ENCODE results near the gene KRTAP10-2.
"Not testable (repeated sequence)": the region's sequence is repeated elsewhere in the genome, so short reads cannot be mapped to it uniquely, and the experiment has no call there.

Gene KRTAP10-2, protein sequence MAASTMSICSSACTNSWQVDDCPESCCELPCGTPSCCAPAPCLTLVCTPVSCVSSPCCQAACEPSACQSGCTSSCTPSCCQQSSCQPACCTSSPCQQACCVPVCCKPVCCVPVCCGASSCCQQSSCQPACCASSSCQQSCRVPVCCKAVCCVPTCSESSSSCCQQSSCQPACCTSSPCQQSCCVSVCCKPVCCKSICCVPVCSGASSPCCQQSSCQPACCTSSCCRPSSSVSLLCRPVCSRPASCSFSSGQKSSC

DNA sequence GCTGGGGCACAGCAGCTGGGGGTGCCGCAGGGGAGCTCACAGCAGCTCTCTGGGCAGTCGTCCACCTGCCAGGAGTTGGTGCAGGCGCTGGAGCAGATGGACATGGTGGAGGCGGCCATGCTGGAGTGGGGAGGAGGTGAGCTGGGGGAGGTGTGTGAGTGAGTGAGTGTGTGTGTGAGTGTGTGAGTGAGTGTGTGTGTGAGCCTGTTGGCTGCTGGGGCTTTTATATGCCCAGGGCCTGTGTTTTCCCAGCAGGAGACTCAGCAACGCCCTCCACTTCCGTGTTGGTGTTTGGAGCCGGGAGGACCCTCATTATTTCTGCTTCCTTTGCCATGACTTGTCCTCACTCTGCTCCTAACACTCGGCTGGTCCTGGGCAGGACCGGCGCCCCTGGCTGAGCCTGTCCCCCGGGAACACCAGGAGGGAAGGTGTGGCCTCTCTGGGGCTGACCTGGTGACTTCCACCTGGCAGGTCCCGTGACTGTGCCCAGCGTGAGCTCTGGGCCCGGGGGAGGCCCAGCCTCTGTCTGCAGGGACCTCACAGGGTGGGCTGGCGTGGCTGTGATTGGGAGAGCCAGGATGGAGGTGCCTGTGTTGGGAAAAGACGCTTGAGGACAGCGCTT lies at the start of gene KRTAP10-2:
TSS of gene KRTAP10-2 (minus strand) at position 166 of the 622 bp plus-strand sequence. CDS start at position 119, 47 bp downstream.
- no peak for DNase-seq (ENCODE audit: low read depth in 2 of 2)

DNA sequence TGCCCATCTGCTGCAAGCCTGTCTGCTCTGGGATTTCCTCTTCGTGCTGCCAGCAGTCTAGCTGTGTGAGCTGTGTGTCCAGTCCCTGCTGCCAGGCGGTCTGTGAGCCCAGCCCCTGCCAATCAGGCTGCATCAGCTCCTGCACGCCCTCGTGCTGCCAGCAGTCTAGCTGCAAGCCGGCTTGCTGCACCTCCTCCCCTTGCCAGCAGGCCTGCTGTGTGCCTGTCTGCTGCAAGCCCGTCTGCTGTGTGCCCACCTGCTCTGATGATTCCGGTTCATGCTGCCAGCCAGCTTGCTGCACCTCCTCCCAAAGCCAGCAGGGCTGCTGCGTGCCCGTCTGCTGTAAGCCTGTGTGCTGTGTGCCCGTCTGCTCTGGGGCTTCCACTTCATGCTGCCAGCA lies 49.8 kb upstream of the KRTAP10-2 start:
- DNase-seq (ENCODE audit: low read depth in 2 of 2), result not testable (repeated sequence)

DNA sequence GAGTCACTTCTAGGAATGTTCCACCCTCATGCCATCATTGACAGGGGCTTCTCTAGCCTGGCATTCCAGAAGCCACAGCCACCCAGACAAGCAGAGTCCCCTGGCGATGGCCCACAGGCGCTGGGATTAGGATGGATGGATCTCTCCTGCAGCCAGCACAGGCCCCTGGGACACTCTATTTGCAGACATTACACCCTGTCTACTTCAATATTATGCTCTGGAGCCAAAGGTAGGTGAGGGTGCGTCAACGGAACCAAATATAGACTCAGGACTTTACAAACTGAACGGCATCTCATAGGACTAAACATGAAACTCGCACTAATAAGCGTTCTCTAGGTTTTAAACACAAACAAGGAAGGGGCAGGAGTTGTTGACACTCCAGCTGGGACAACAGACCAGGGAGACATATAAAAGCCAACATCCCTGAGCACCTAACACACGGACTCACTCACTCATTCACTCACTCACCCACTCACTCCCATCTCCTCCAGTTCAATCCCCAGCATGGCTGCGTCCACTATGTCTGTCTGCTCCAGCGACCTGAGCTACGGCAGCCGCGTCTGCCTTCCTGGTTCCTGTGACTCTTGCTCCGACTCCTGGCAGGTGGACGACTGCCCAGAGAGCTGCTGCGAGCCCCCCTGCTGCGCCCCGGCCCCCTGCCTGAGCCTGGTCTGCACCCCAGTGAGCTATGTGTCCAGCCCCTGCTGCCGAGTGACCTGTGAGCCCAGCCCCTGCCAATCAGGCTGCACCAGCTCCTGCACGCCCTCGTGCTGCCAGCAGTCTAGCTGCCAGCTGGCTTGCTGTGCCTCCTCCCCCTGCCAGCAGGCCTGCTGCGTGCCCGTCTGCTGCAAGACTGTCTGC lies 49.0 kb upstream of the KRTAP10-2 start, which contains the start of gene KRTAP10-7:
TSS of gene KRTAP10-7 (plus strand) at position 480 of the 861 bp plus-strand sequence. CDS start at position 505, 25 bp downstream.
- DNase-seq (ENCODE audit: low read depth in 2 of 2), result not testable (repeated sequence)

DNA sequence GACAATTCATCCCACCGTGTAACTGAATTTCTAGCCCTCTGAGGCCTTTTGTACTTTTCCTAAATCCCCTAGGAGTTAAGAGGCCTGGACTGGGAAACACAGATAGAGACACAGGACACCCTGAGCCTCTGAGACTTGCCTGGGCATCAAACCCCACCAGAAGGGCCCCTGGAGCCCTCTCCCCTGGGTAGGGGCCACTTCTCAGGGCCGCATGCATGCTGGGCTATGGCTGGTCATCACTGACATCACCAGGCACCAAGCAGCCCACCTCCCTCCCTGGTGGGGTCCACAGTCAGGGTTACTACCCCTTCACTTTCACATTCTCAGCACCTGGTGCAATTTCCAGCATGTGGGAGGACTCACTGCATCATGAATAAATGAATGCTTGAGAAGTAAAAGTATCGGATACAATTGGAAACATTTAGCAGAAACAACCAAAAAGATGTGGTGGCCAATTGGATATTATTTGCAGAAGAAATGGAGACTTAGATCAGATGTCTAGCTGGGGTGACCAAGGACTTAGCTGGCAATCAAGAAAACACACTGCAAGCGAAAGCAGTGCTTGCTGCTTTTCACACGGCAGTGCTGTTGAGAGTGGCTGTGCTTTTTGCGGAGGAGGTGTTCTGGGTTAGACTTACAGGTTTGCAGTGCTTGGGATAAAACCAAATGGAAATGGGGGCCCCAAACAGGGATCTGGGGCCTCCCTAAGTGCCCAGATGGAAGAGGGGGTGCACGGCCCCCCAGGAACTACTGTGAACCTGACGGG lies 48.1 kb upstream of the KRTAP10-2 start:
- DNase-seq (ENCODE audit: low read depth in 2 of 2), result no peak

DNA sequence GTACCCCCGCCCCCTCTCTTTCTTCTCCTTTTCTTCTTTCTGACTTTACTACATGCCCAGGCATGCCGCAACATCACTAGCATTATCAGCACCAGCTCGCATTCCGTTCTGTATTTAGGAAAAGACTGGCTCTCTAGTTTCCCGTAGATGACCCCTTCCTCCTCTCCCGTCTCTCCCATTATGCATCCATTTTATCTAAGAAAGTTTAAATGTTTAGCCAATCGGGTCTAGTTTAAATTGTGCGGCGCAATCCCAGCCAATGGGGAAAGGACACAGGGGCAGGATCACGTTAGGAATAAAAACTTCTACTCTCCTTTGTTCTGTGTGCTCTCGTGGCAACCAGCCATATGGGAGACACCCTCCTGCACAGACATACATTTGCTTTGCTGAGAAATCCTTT lies 46.8 kb upstream of the KRTAP10-2 start:
- DNase-seq (ENCODE audit: low read depth in 2 of 2), result no peak

DNA sequence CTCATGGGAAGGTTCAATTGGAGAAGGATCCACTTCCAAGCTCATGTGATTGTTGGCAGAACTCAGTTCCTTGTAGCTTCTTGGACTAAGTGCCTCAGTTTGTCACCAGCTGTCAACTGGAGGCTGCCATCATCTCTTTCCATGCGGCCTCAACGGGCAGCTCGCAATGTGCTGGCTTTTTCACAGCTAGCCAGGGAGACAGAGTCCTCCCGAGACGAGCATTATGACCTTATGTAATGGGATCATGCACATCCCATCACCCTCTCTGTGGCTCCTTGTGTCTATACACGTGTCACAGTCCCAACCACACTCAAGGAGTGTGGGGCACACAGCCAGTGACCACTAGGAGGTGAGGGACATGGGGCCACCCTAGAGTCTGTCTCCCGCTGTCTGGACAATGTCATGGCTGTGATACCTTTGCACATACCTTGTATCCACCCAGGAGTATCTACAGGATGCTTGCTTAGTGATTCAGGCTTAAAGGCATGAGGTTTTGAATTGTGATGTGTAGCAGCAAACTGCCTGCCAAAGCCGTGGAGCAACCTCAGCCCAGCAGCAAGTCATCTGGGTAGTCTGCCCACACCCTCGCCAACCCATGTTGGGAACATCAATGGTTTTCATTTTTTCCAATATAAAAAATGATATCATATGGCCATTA lies 44.9 kb upstream of the KRTAP10-2 start:
- DNase-seq (ENCODE audit: low read depth in 2 of 2), result no peak

DNA sequence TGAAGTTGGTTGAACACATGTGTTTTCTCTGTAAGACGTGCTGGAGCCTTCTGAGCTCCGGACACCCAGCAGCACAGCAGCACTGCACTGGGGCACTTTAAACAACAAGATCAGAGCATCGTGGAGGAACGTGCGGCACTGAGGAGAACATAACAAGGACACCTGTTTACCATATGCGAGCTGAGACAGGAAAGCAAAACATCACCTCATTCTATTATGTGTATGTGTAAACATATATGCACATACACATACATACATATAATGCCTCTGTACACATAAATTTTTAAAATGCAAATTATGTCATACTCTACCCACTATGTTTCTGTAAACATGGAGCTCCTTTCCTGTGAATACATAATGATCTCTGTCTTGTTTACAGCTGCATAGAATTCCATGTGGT lies 44.2 kb upstream of the KRTAP10-2 start:
- DNase-seq (ENCODE audit: low read depth in 2 of 2), result no peak

DNA sequence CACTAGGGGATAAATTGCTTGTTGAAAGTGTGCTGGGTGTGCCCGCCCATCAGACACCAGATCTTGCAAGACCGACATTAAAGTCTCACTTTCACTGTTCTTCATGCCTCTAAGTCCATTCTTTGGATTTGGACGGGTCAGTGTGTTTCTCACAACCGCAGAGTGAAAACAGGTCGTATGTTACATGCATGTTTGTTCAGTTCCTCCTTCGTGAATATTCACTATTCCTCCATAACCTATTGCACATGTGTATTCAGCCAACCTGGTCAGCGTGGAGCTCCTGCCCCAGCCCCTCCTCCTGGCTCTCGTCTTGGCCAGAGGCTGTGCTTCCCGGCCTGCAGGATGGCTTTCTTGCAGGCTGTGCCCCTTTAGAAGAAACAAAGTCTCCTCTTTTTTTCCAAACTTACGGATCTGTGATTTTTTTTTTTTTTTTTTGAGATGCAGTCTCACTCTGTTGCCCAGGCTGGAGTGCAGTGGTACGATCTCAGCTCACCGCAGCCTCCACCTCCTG lies 43.2 kb upstream of the KRTAP10-2 start:
- DNase-seq (ENCODE audit: low read depth in 2 of 2), result no peak

DNA sequence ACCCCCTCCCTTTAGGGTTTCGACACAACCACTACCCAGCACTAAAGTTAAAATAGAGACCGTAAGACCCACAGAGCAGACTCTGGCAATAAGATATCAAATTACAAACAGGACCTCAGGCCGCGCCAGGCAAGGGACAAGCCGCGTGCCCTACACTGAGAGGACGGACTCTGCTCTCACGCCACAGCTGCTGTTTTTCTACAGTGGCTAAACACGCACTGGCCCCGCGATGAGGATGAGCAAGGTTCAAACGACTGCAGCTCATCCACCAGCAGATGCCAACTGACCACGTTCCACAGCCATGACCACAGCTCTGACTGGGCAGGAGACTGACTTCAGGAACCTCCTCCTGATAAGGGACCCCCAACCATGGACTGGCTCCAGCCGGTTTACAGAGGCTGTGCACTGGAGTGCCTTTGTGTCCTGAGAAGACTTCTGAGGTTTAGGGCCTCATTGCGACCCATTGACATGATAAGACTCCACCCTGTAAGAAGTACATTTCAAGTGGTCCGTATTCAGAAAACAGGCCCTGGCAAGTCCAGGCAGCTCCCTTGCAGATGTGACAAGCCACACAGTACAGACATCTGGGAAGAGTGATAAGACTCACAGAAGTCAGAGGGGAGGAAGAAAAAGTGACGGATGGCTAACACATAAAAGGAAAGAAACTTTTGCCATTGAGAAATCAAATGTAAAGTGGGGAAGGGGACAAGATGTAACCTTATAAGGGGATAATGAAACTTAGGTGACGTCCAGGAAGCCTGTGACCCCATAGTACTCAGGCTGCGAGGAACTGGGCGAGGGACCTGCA lies 42.5 kb upstream of the KRTAP10-2 start:
- DNase-seq (ENCODE audit: low read depth in 2 of 2), result no peak

DNA sequence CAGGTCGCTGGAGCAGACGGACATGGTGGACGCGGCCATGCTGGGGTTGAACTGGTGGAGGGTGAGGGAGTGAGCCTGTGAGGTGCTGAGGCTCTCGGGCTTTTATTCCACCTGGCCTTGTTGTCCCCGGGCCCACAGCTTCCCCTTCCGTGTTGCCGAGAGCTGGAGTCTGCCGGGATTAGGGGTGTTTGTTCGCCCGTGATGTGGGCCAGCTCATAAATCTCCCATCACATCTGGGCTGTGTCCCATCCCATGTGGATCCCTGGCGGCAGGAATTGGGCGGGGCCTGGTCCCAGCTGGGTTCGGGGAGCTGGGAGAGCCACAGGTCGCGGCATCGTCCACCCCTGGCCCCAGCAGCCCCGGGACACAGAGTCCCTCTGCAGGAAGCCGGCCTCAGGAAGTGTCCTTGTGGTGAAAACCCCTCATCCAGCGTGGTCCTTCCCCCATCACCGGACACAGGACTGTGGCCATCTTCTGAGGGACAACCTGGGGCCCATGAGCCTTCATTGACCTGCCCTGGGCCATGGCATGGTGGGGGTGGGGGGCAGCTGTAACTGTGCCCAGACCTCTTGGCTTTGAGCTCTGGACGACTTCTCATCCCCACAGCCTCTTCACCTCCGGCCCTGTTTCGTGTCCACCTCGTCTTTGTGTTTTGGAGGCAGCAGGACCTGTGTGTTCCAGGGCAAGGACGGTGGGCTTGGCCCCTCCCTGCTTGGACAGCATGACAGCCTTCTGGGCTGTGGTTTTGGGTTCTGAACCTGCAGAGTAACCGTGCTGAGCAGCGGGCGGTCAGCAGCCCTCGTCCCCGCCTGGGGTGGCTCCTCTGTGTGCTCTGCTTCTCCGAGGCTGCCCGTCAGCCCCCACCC lies 41.4 kb upstream of the KRTAP10-2 start, which contains the start of gene KRTAP10-6:
TSS of gene KRTAP10-6 (minus strand) at position 60 of the 866 bp plus-strand sequence. CDS start at position 39, 21 bp downstream.
- no peak for DNase-seq (ENCODE audit: low read depth in 2 of 2)

DNA sequence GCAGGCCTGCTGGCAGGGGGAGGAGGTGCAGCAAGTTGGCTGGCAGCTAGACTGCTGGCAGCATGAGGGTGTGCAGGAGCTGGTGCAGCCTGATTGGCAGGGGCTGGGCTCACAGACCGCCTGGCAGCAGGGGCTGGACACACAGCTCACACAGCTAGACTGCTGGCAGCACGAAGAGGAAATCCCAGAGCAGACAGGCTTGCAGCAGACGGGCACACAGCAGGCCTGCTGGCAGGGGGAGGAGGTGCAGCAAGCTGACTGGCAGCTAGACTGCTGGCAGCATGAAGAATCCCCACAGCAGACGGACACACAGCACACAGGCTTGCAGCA lies 40.5 kb upstream of the KRTAP10-2 start:
- not testable (repeated sequence) for DNase-seq (ENCODE audit: low read depth in 2 of 2)

DNA sequence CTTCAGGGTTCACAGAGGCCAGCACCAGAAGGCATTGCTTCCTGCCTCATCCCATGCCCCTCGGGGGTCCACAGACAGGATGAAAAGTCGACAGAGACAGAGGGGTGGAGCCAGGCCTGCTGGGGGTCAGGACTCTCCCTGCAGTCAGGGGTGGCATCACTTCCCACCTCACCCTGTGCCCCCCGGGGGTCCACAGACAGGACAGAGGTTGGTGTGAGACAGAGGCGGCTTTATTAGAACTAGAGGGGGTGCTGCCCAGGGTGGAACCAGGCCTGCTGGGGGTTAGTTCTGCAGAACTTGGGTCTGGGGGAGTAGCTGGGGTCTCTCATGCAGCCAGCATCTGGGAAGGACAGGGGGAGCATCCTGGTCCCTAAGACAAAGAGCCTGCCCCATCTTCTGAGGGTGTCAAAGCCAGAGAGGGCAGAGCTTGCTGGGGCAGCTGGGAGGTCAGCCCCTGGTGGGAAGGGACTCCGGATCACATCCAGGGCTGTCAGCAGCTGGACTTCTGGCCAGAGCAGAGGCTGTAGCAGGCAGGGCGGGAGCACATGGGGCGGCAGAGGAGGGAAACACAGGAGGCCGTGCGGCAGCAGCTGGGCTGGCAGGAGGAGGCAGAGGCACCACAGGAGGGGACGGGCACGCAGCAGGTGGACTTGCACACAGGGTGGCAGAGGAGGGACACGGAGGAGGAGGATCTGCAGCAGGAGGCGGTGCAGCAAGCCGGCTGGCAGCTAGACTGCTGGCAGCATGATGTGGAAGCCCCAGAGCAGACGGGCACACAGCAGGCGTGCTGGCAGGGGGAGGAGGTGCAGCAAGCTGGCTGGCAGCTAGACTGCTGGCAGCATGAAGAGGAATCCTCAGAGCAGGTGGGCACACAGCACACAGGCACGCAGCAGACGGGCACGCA lies 39.8 kb upstream of the KRTAP10-2 start:
- DNase-seq (ENCODE audit: low read depth in 2 of 2), result not testable (repeated sequence)

DNA sequence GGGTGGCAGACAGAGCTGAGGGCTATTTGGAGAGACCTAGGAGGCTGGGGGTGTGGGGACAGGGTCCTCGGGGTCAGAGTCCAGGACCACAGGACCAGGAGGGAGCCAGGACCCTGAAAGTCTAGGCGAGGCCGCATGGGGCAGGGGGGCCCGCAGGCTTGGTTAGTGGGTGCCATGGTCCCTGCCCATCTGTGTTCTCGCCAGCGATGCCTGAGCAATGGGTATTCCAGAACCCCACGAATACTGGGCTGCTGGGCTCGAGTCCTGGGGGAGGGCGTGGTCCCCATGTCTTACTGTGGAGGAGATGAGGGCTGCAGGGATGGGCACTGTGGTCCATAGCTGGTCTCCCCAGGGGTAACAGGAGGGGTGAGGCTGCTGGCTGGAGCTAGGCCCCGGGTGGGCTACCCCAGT lies 39.0 kb upstream of the KRTAP10-2 start:
- DNase-seq (ENCODE audit: low read depth in 2 of 2), result no peak

DNA sequence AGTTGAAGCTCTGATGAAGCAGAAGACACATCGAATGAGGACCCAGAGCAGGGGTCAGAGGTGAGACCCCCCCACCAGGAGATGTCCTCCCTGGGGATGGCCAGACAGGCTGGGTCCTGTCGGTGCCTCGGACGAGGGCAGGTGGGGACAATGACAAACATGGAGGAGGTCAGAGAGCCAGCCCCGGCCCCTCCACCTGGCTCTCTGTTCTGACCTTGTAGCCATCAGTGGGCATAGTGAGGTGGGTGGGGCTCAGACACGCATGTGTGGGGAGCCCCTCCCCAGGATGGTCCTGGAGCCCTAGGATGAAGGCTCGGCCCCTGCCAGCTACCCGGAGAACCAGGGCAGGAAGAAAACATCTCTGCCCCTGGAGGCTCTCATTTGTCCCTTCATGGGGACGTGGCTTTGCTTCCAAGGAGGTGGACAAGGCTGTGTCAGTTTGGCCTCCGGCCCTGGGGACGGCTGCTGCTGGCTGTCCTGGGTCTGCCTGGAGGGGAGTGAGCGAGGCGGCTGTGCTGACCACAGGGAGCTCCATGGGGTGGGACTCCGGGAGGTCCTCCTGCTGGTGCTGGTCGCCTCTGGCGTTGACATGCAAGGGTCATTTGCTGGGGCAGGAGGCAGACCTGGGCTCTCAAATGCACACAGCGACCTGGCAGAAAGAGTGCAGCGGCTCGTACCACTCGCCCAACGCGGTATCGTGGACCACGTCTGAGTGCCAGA lies 38.4 kb upstream of the KRTAP10-2 start:
- DNase-seq (ENCODE audit: low read depth in 2 of 2), result no peak

DNA sequence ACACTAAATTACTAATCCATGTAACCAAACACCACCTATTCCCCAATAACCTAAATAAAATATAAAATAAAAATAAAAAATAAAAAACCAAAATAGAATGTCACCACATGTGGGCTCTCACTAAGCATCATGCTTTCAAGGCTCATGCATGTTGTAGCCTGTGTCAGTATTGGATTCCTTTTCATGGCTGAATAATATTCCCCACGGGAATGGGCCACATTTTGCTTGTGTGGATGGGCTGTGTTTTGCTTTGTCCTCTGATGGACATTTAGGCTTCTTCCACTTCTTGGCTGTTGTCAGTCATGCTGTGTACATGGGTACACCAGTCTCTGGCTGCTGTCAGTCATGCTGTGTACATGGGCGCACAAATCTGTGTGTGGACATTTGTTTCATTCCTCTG lies 37.8 kb upstream of the KRTAP10-2 start:
- no peak for DNase-seq (ENCODE audit: low read depth in 2 of 2)

DNA sequence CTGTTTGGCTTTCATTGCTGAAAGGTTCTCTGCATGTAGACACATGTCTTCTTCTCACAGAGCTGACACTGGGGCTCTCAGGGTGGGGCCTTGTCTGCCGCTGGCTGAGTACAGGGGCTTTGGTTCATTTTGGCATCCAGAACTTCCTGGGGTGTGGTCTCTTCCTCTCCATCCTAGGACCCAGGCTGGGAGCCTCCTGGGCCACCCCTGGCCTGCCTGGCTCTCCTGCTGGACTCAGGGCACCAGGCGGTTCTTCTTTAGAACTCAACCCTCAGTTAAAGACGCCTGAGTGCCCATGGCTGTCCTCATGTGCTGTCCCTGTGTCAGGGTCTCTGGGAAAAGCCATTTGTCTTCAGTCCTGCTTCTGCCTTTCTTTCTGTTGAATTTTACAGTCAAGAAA lies 34.6 kb upstream of the KRTAP10-2 start:
- DNase-seq (ENCODE audit: low read depth in 2 of 2), result no peak

DNA sequence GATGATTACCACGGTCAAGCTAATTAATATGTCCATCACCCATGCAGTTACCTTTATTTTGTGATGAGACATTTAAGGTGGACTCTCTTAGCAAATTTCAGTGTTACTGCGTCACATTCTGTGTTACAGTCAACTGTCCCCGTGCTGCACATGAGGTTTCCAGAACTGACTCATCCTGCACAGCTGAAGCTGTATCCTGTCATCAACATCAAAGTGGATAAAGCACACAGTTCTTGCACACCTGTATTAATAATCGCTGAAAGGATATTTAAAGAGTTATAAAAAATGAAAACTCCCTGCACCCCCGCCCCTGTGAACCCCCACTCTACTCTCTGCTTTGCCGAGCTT lies 32.5 kb upstream of the KRTAP10-2 start:
- DNase-seq (ENCODE audit: low read depth in 2 of 2), result no peak

All from stimulated activated CD8-positive, alpha-beta memory T cell treated with anti-CD3 and anti-CD28 coated beads, Interleukin-2, amount 100 ng/mL, for 48 hours (primary cell).